T-cell (primary cell): ENCODE data around the gene FYB1. TPM values are rescaled to one million over a fixed set of nuclear protein-coding genes. Genes with fewer than 3 reads are reported as not detected.

Experiments used
- ATAC-seq, 4 experiments: fragments of 200-7000 bp in 3 of 4; fragments of 150-1000 bp in 1 of 4; cut with Tn5 transposase; replicated peaks in 1 of 4; 1 replicate in 3 of 4; 2 replicates in 1 of 4; pipeline ENCODE4 v1.10.0; 2021; ENCODE audit warnings: moderate library complexity in 3 of 4, mild to moderate bottlenecking in 2 of 4, moderate number of reproducible peaks in 1 of 4
- CTCF ChIA-PET, 2 donors: fragments of 300-600 bp; sonication (Branson Sonifier 250); formaldehyde crosslinking; loops; one replicate each; lab custom pipeline; 2022; ENCODE audit warnings: antibody characterized with exemption in 2 of 2; lab: Charles Lee
- POLR2A ChIA-PET, 2 donors: fragments of 300-600 bp; sonication (Branson Sonifier 250); formaldehyde crosslinking; loops; one replicate each; lab custom pipeline; 2022; ENCODE audit warnings: antibody characterized with exemption in 2 of 2; lab: Charles Lee
- DNase-seq, 35 experiments: peaks; one replicate each; pipeline versions ENCODE4 v3.0.0 to v3.0.0-alpha.2; 2013 to 2023
- H3K27ac ChIP-seq: one replicate; pipeline ENCODE4 v1.5.1; 2013; ENCODE audit warnings: low read length
- H3K27me3 ChIP-seq, 2 experiments: replicated peaks in 1 of 2; 1 replicate in 1 of 2; 2 replicates in 1 of 2; pipeline versions ENCODE4 v1.6.1 to v1.7.0; 2013; ENCODE audit warnings: low read length in 1 of 2, mixed read lengths in 1 of 2; ENCODE audit not compliant: control insufficient read depth in 2 of 2, insufficient read depth in 2 of 2; ENCODE audit errors: extremely low read depth in 1 of 2
- H3K36me3 ChIP-seq, 2 donors: 1 replicate in 1 of 2; 2 replicates in 1 of 2; pipeline versions ENCODE4 v1.6.1 to v1.7.0; 2013; ENCODE audit warnings: low read length in 1 of 2; ENCODE audit not compliant: control insufficient read depth in 2 of 2, insufficient read depth in 1 of 2; ENCODE audit errors: extremely low read depth in 1 of 2
- H3K4me1 ChIP-seq, 2 experiments: 1 replicate in 1 of 2; 2 replicates in 1 of 2; pipeline versions ENCODE4 v1.6.1 to v1.7.0; 2013; ENCODE audit warnings: low read length in 2 of 2, mixed read lengths in 1 of 2; ENCODE audit not compliant: insufficient read depth in 2 of 2, control insufficient read depth in 1 of 2; ENCODE audit errors: extremely low read depth in 1 of 2
- H3K4me3 ChIP-seq, 2 donors: 1 replicate in 1 of 2; 2 replicates in 1 of 2; pipeline versions ENCODE4 v1.5.1 to v1.7.0; 2013; ENCODE audit warnings: mild to moderate bottlenecking in 2 of 2, low read length in 1 of 2, moderate library complexity in 1 of 2; ENCODE audit not compliant: control insufficient read depth in 1 of 2; ENCODE audit errors: extremely low read depth in 1 of 2
- H3K9me3 ChIP-seq: 2 replicates; pipeline ENCODE4 v1.7.0; 2013
- H3K27ac Mint-ChIP-seq, 2 donors: one replicate each; pipeline ENCODE4 v1.8.0; 2020 to 2021; ENCODE audit warnings: mild to moderate bottlenecking in 2 of 2, mixed read lengths in 2 of 2
- H3K27me3 Mint-ChIP-seq, 2 donors: one replicate each; pipeline ENCODE4 v1.8.0; 2021 to 2022; ENCODE audit warnings: mixed read lengths in 2 of 2
- H3K36me3 Mint-ChIP-seq: one replicate; pipeline ENCODE4 v1.8.0; 2021; ENCODE audit warnings: mixed read lengths
- H3K4me1 Mint-ChIP-seq, 3 donors: one replicate each; pipeline ENCODE4 v1.8.0; 2020 to 2022; ENCODE audit warnings: mixed read lengths in 3 of 3, mild to moderate bottlenecking in 1 of 3
- H3K4me3 Mint-ChIP-seq, 3 donors: one replicate each; pipeline ENCODE4 v1.8.0; 2020 to 2022; ENCODE audit warnings: mild to moderate bottlenecking in 3 of 3, mixed read lengths in 3 of 3, moderate library complexity in 3 of 3
- H3K9me3 Mint-ChIP-seq, 3 donors: one replicate each; pipeline ENCODE4 v1.8.0; 2020 to 2022; ENCODE audit warnings: mixed read lengths in 3 of 3
- WGBS: methylation state at CpG from one replicate; pipeline ENCODE4 v1.1.5; 2013; ENCODE audit warnings: missing lambda C conversion rate; ENCODE audit not compliant: insufficient coverage; 5-methylcytosine and 5-hydroxymethylcytosine counted together
- total RNA-seq, 35 experiments: library from RNA in 6 of 35; stranded (reverse) in 6 of 35; fragments of 120-200 nt in 1 of 35; gene quantifications; one replicate each; pipeline versions ENCODE4 v1.2.1 to v1.2.4 and lab custom pipeline; 2013 to 2026

FYB1 gene
- total RNA-seq, 5 donors from 2014 or later (not counting 1 experiment from before 2014, with no cell fraction given), result 372 to 769 (median 428) TPM

GRCh38 chr5:39093352-39093751 is 126.0 kb downstream of the FYB1 start:
- Mint-ChIP-seq H3K4me3 (no peak overlapping the region), H3K27ac (no peak overlapping the region), H3K36me3 (no peaks in the 10 kb centered on the region), H3K9me3 (no peaks in the 10 kb centered on the region), H3K27me3 (peaks cover 8 to 12% of the 10 kb centered on the region in 2 donors), H3K4me1 (peaks cover 0 to 2% (median 0%) of the 10 kb centered on the region in 3 donors)
- Histone ChIP-seq H3K36me3 (no peaks in the 10 kb centered on the region), H3K4me3 (no peak overlapping the region), H3K4me1 (no peaks in the 10 kb centered on the region), H3K27ac (no peak overlapping the region), H3K27me3 (no peaks in the 10 kb centered on the region), H3K9me3 (peaks cover 5% of the 10 kb centered on the region)
- no peak for DNase-seq
- no peak for ATAC-seq
- ChIA-PET POLR2A (no interaction called here), CTCF (interaction anchor here in 1 of 2 donors (0.5 kb wide), 1 partner anchor 13 kb away, joined by 3 read pairs; no protein-coding TSS in a partner anchor)
- no CpG with 5 or more reads among the region's 1 CpG for WGBS

- no peaks in the 10 kb centered on the region for H3K36me3 Mint-ChIP-seq
- ATAC-seq (no peak), DNase-seq (no peak)
- peaks cover 0 to 2% (median 0%) of the 10 kb centered on the region in 3 donors for H3K4me1 Mint-ChIP-seq
- H3K4me1 ChIP-seq, result no peaks in the 10 kb centered on the region
- peaks cover 5% of the 10 kb centered on the region for H3K9me3 ChIP-seq
- no peak overlapping the region for H3K27ac Mint-ChIP-seq
- H3K9me3 Mint-ChIP-seq, result no peaks in the 10 kb centered on the region
- no peak overlapping the region for H3K4me3 ChIP-seq
- H3K27me3 Mint-ChIP-seq, result peaks cover 9 to 15% of the 10 kb centered on the region in 2 donors
- POLR2A ChIA-PET, result no interaction called here
- CTCF ChIA-PET, result interaction anchor here in 1 of 2 donors (0.5 kb wide), 1 partner anchor 13 kb away, joined by 3 read pairs; no protein-coding TSS in a partner anchor
- H3K36me3 ChIP-seq, result no peaks in the 10 kb centered on the region
- H3K27me3 ChIP-seq, result no peaks in the 10 kb centered on the region
- H3K27ac ChIP-seq, result no peak overlapping the region
- no peak overlapping the region for H3K4me3 Mint-ChIP-seq
- 60% methylated on average over 2 of the region's 4 CpGs for WGBS
These were observed 126.6 kb downstream of the FYB1 start for GRCh38 chr5:39092581-39093351.

GRCh38 chr5:39091940-39092580 is 127.3 kb downstream of the FYB1 start:
- no peaks in the 10 kb centered on the region for H3K4me1 ChIP-seq
- no peak overlapping the region for H3K4me3 ChIP-seq
- no peaks in the 10 kb centered on the region for H3K36me3 Mint-ChIP-seq
- H3K4me3 Mint-ChIP-seq, result no peak overlapping the region
- H3K36me3 ChIP-seq, result no peaks in the 10 kb centered on the region
- ChIA-PET POLR2A (no interaction called here), CTCF (no interaction called here)
- ATAC-seq (no peak), DNase-seq (no peak)
- WGBS, result 90% methylated on average over 2 of the region's 7 CpGs
- H3K27ac Mint-ChIP-seq, result no peak overlapping the region
- no peak overlapping the region for H3K27ac ChIP-seq
- H3K27me3 ChIP-seq, result no peaks in the 10 kb centered on the region
- peaks cover 5% of the 10 kb centered on the region for H3K9me3 ChIP-seq
- peaks cover 0 to under 1% (median 0%) of the 10 kb centered on the region in 3 donors for H3K4me1 Mint-ChIP-seq
- no peaks in the 10 kb centered on the region for H3K9me3 Mint-ChIP-seq
- H3K27me3 Mint-ChIP-seq, result peaks cover 12 to 15% of the 10 kb centered on the region in 2 donors

GRCh38 chr5:39083968-39084367 is 135.4 kb downstream of the FYB1 start:
- Mint-ChIP-seq H3K36me3 (peaks cover 4% of the 10 kb centered on the region), H3K27me3 (peaks cover 22 to 53% of the 10 kb centered on the region in 2 donors), H3K9me3 (peaks cover 0 to 9% (median 0%) of the 10 kb centered on the region in 3 donors), H3K4me1 (peaks cover 0 to 7% (median 7%) of the 10 kb centered on the region in 3 donors), H3K27ac (no peak overlapping the region), H3K4me3 (no peak overlapping the region)
- H3K27ac ChIP-seq, result no peak overlapping the region
- H3K27me3 ChIP-seq, result peaks cover 0 to 19% of the 10 kb centered on the region in 2 experiments
- ATAC-seq (no peak), DNase-seq (no peak)
- peaks cover 1% of the 10 kb centered on the region for H3K9me3 ChIP-seq
- CTCF ChIA-PET, result interaction anchor here (0.7 to 1.2 kb wide), 2 partner anchors 20 to 35 kb away, joined by 3 to 4 read pairs; no protein-coding TSS in a partner anchor
- H3K4me1 ChIP-seq, result no peaks in the 10 kb centered on the region
- no peaks in the 10 kb centered on the region for H3K36me3 ChIP-seq
- no peak overlapping the region for H3K4me3 ChIP-seq
- no CpG with 5 or more reads among the region's 1 CpG for WGBS
- POLR2A ChIA-PET, result interaction anchor here in 1 of 2 donors (0.6 kb wide), 1 partner anchor 120 kb away, joined by 9 read pairs; no protein-coding TSS in a partner anchor

- Mint-ChIP-seq H3K27me3 (peaks cover 19 to 52% of the 10 kb centered on the region in 2 donors), H3K4me3 (no peak overlapping the region), H3K36me3 (peaks cover 4% of the 10 kb centered on the region), H3K9me3 (peaks cover 0 to 9% (median 0%) of the 10 kb centered on the region in 3 donors), H3K27ac (no peak overlapping the region), H3K4me1 (peaks cover 0 to 7% (median 7%) of the 10 kb centered on the region in 3 donors)
- no peaks in the 10 kb centered on the region for H3K9me3 ChIP-seq
- H3K27me3 ChIP-seq, result peaks cover 0 to 19% of the 10 kb centered on the region in 2 experiments
- CTCF ChIA-PET, result interaction anchor here in 1 of 2 donors (1.2 kb wide), 1 partner anchor 34 kb away, joined by 3 read pairs; no protein-coding TSS in a partner anchor
- H3K27ac ChIP-seq, result no peak overlapping the region
- no peak overlapping the region for H3K4me3 ChIP-seq
- no peaks in the 10 kb centered on the region for H3K4me1 ChIP-seq
- DNase-seq, result no peak
- WGBS, result no CpG with 5 or more reads among the region's 3 CpGs
- no peaks in the 10 kb centered on the region for H3K36me3 ChIP-seq
- no peak for ATAC-seq
- POLR2A ChIA-PET, result interaction anchor here in 1 of 2 donors (0.5 to 0.6 kb wide), 2 partner anchors 21 to 65 kb away, joined by 3 read pairs; no protein-coding TSS in a partner anchor
These were observed 136.4 kb downstream of the FYB1 start for GRCh38 chr5:39082995-39083394.
